ENCODE measurements around the gene SMYD5.

SMYD5 gene

GRCh38 chr2:73238976-73239375, 24.9 kb downstream of the SMYD5 start:
- ATAC-seq (replicated peaks), result no peak
- DNase-seq, result no peak
- no peaks in the 10 kb centered on the region for H3K27me3 Mint-ChIP-seq
- H3K4me3 Mint-ChIP-seq, result no peak overlapping the region
- H3K9me3 Mint-ChIP-seq, result no peaks in the 10 kb centered on the region
- no peak overlapping the region for H3K27ac Mint-ChIP-seq
- peaks cover 16 to 24% of the 10 kb centered on the region in 2 donors for H3K36me3 Mint-ChIP-seq
- peaks cover 23 to 39% of the 10 kb centered on the region in 2 donors for H3K4me1 Mint-ChIP-seq

GRCh38 chr2:73239776-73240175, 25.7 kb downstream of the SMYD5 start:
- Mint-ChIP-seq H3K4me1 (peaks cover 24 to 36% of the 10 kb centered on the region in 2 donors), H3K4me3 (no peak overlapping the region), H3K36me3 (peaks cover 18 to 28% of the 10 kb centered on the region in 2 donors), H3K27me3 (no peaks in the 10 kb centered on the region), H3K9me3 (no peaks in the 10 kb centered on the region), H3K27ac (no peak overlapping the region)
- ATAC-seq (replicated peaks), result no peak
- no peak for DNase-seq

GRCh38 chr2:73243884-73244570, 30.0 kb downstream of the SMYD5 start:
- DNase-seq, result no peak
- H3K4me1 Mint-ChIP-seq, result peaks cover 0 to 1% of the 10 kb centered on the region in 2 donors
- H3K36me3 Mint-ChIP-seq, result peaks cover 20 to 36% of the 10 kb centered on the region in 2 donors
- ATAC-seq (replicated peaks), result no peak
- H3K9me3 Mint-ChIP-seq, result no peaks in the 10 kb centered on the region
- H3K27ac Mint-ChIP-seq, result peak overlapping the region; percentile 5
- H3K27me3 Mint-ChIP-seq, result no peaks in the 10 kb centered on the region
- no peak overlapping the region for H3K4me3 Mint-ChIP-seq

GRCh38 chr2:73244580-73244979, 30.5 kb downstream of the SMYD5 start:
- Mint-ChIP-seq H3K27ac (peak overlapping the region; percentile 5), H3K4me1 (peaks cover 1 to 4% of the 10 kb centered on the region in 2 donors), H3K4me3 (no peak overlapping the region), H3K36me3 (peaks cover 24 to 40% of the 10 kb centered on the region in 2 donors), H3K27me3 (no peaks in the 10 kb centered on the region), H3K9me3 (no peaks in the 10 kb centered on the region)
- ATAC-seq (replicated peaks), result no peak
- DNase-seq, result no peak

- Mint-ChIP-seq H3K27ac (no peak overlapping the region), H3K9me3 (no peaks in the 10 kb centered on the region), H3K4me3 (no peak overlapping the region), H3K4me1 (peaks cover 1 to 6% of the 10 kb centered on the region in 2 donors), H3K27me3 (no peaks in the 10 kb centered on the region), H3K36me3 (peaks cover 33 to 57% of the 10 kb centered on the region in 2 donors)
- no peak for DNase-seq
- ATAC-seq (replicated peaks), result no peak
Observed at GRCh38 chr2:73246850-73247249, 32.8 kb downstream of the SMYD5 start.

GRCh38 chr2:73249636-73250035, 35.6 kb downstream of the SMYD5 start:
- Mint-ChIP-seq H3K27me3 (no peaks in the 10 kb centered on the region), H3K9me3 (no peaks in the 10 kb centered on the region), H3K27ac (peak overlapping the region; percentile 27), H3K4me1 (peaks cover 0 to 6% of the 10 kb centered on the region in 2 donors), H3K36me3 (peaks cover 34 to 71% of the 10 kb centered on the region in 2 donors), H3K4me3 (no peak overlapping the region)
- DNase-seq (no peak), ATAC-seq (replicated peaks) (no peak)

GRCh38 chr2:73250872-73251846, 37.1 kb downstream of the SMYD5 start:
- no peak for DNase-seq
- no peak for ATAC-seq (replicated peaks)
- H3K4me3 Mint-ChIP-seq, result no peak overlapping the region
- peaks cover 32 to 71% of the 10 kb centered on the region in 2 donors for H3K36me3 Mint-ChIP-seq
- H3K9me3 Mint-ChIP-seq, result no peaks in the 10 kb centered on the region
- H3K4me1 Mint-ChIP-seq, result peaks cover 1 to 12% of the 10 kb centered on the region in 2 donors
- H3K27me3 Mint-ChIP-seq, result no peaks in the 10 kb centered on the region
- peak overlapping the region; percentile 17 for H3K27ac Mint-ChIP-seq

- peak overlapping the region; percentile 20 for H3K27ac Mint-ChIP-seq
- ATAC-seq (replicated peaks) (no peak), DNase-seq (no peak)
- no peaks in the 10 kb centered on the region for H3K27me3 Mint-ChIP-seq
- peaks cover 2 to 12% of the 10 kb centered on the region in 2 donors for H3K4me1 Mint-ChIP-seq
- H3K4me3 Mint-ChIP-seq, result no peak overlapping the region
- peaks cover 25 to 65% of the 10 kb centered on the region in 2 donors for H3K36me3 Mint-ChIP-seq
- H3K9me3 Mint-ChIP-seq, result no peaks in the 10 kb centered on the region
Observed at GRCh38 chr2:73252238-73253027, 38.4 kb downstream of the SMYD5 start.

GRCh38 chr2:73253400-73253799, 39.4 kb downstream of the SMYD5 start:
- no peaks in the 10 kb centered on the region for H3K9me3 Mint-ChIP-seq
- H3K27ac Mint-ChIP-seq, result peak overlapping the region; percentile 72
- no peak for ATAC-seq (replicated peaks)
- no peaks in the 10 kb centered on the region for H3K27me3 Mint-ChIP-seq
- peaks cover 4 to 12% of the 10 kb centered on the region in 2 donors for H3K4me1 Mint-ChIP-seq
- H3K4me3 Mint-ChIP-seq, result no peak overlapping the region
- DNase-seq, result no peak
- H3K36me3 Mint-ChIP-seq, result peaks cover 21 to 58% of the 10 kb centered on the region in 2 donors

- no peaks in the 10 kb centered on the region for H3K27me3 Mint-ChIP-seq
- H3K4me1 Mint-ChIP-seq, result peaks cover 4 to 12% of the 10 kb centered on the region in 2 donors
- DNase-seq (no peak), ATAC-seq (replicated peaks) (peak; percentile 33 to 48)
- peaks cover 21 to 56% of the 10 kb centered on the region in 2 donors for H3K36me3 Mint-ChIP-seq
- H3K4me3 Mint-ChIP-seq, result no peak overlapping the region
- H3K27ac Mint-ChIP-seq, result peak overlapping the region; percentile 37
- no peaks in the 10 kb centered on the region for H3K9me3 Mint-ChIP-seq
Observed at GRCh38 chr2:73253901-73254300, 39.9 kb downstream of the SMYD5 start.

GRCh38 chr2:73254343-73255006, 40.4 kb downstream of the SMYD5 start:
- H3K4me1 Mint-ChIP-seq, result peaks cover 4 to 9% of the 10 kb centered on the region in 2 donors
- no peak for ATAC-seq (replicated peaks)
- no peaks in the 10 kb centered on the region for H3K27me3 Mint-ChIP-seq
- peak overlapping the region; percentile 81 for H3K27ac Mint-ChIP-seq
- DNase-seq, result no peak
- no peak overlapping the region for H3K4me3 Mint-ChIP-seq
- peaks cover 18 to 58% of the 10 kb centered on the region in 2 donors for H3K36me3 Mint-ChIP-seq
- no peaks in the 10 kb centered on the region for H3K9me3 Mint-ChIP-seq

- Mint-ChIP-seq H3K27me3 (no peaks in the 10 kb centered on the region), H3K27ac (peak overlapping the region; percentile 81), H3K36me3 (peaks cover 17 to 56% of the 10 kb centered on the region in 2 donors), H3K4me1 (peaks cover 4 to 6% of the 10 kb centered on the region in 2 donors), H3K4me3 (no peak overlapping the region), H3K9me3 (no peaks in the 10 kb centered on the region)
- DNase-seq (no peak), ATAC-seq (replicated peaks) (no peak)
Observed at GRCh38 chr2:73255007-73255644, 41.1 kb downstream of the SMYD5 start.

- Mint-ChIP-seq H3K4me3 (no peak overlapping the region), H3K4me1 (peaks cover 4 to 6% of the 10 kb centered on the region in 2 donors), H3K36me3 (peaks cover 19 to 51% of the 10 kb centered on the region in 2 donors), H3K9me3 (no peaks in the 10 kb centered on the region), H3K27ac (peak overlapping the region; percentile 70), H3K27me3 (no peaks in the 10 kb centered on the region)
- ATAC-seq (replicated peaks) (peak in 1 of 2 donors; percentile 15), DNase-seq (no peak)
Observed at GRCh38 chr2:73255907-73256617, 42.0 kb downstream of the SMYD5 start.
